ENCODE measurements around the gene SELENOK.

The SELENOK gene

DNA sequence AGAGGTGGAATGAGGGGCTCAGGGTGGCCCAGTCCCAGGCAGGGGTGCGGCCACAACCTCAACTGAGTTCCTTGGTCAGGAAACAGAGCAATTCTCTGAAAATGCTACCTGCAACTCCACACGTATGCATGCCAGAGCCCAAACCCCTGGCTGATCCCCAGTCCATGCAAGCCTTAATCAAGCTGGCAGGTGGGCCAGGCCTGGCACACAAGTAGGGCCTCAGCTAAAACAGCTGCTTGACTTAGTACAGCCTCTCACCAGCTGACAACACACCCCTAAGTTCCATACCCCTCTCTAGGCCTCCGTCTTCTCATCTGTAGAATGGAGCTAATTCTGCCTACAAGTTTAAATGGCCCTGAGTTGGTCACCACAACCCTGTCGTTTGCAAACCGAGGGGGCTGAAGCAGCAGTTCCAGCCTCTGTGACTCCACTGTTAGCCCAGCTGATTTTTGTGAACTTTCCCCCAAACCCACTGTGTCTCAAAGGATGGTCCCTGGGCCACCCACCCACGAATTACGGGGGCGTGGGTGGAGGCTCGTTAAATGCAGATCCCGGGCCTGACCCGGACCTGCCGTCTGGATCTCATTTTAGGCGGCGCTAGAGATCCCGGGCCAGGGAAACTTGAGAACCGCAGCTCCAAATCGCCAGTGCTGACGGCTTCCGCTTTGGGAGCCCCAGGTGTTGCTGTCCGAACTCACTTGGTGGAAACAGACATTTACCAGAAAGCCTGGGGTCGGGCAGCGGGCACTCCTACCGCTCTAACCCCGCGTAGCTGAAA, 46.4 kb downstream of the SELENOK start:
- Histone ChIP-seq H3K4me1 (ENCODE audit: low read depth, poor library complexity, severe bottlenecking) (no peaks in the 10 kb centered on the region), H3K27ac (no peak overlapping the region), H2AFZ (ENCODE audit: low read depth) (peak overlapping the region; percentile 38), H3K9ac (peak overlapping the region; percentile 32; the same call in 1 of the 2 replicates), H3K79me2 (ENCODE audit: insufficient read depth, low read depth) (no peaks in the 10 kb centered on the region), H3K4me3 (IDR thresholded peaks at IDR 0.05; ENCODE audit: insufficient read depth, low read depth, low read length) (no peak overlapping the region), H3K4me2 (peak overlapping the region; percentile 36), H3K36me3 (ENCODE audit: insufficient read depth) (no peaks in the 10 kb centered on the region), H3K27me3 (ENCODE audit: insufficient read depth, low read depth) (no peaks in the 10 kb centered on the region), H4K20me1 (ENCODE audit: insufficient read depth) (no peaks in the 10 kb centered on the region)
- TF ChIP-seq, protein P1, sequence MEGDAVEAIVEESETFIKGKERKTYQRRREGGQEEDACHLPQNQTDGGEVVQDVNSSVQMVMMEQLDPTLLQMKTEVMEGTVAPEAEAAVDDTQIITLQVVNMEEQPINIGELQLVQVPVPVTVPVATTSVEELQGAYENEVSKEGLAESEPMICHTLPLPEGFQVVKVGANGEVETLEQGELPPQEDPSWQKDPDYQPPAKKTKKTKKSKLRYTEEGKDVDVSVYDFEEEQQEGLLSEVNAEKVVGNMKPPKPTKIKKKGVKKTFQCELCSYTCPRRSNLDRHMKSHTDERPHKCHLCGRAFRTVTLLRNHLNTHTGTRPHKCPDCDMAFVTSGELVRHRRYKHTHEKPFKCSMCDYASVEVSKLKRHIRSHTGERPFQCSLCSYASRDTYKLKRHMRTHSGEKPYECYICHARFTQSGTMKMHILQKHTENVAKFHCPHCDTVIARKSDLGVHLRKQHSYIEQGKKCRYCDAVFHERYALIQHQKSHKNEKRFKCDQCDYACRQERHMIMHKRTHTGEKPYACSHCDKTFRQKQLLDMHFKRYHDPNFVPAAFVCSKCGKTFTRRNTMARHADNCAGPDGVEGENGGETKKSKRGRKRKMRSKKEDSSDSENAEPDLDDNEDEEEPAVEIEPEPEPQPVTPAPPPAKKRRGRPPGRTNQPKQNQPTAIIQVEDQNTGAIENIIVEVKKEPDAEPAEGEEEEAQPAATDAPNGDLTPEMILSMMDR (conservative IDR thresholded peaks at IDR 0.05; ENCODE audit: low read depth, low read length), result 0 out of 2 replicates have a peak, but pooled peaks have one; percentile 15

DNA sequence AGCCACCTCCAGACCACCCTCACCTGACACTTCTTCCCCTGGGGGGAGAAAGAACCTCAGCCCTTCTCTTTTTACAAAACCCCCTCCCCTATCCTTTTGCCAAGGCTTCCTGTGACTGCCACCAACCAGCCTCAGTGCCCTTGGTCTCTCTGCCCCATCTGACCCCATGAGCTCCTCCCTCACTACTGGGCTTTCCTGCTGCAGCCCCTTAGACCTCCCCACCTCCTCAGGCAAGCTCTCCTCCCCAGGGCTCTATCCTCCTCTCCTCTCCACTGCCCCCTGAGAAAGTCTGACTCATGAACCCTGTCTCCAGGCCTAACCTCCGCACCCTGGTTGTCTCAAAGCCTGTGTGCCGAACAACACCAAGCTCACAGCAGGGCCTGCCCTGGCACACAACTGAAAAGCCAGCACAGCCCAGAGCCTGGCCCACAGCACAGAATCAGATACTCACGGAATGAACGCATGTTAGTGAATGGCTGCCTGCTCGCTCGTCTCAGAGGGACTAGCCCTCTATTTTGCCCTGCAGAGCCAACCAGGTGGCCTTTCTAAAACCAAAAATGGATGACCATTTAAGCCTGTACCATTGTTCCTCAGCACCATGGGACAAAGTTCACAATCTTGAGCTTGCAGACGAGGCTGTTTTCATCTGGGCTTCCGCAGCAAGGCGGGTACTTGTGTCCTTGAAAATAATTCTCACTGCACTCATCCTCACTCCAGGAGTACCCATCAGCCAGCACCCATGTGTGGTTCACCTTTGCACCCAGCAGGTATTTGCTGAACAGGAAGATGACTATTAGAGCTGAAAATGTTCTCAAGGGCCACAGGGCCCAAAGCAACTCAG, 47.2 kb downstream of the SELENOK start:
- H3K27ac ChIP-seq, result no peak overlapping the region

DNA sequence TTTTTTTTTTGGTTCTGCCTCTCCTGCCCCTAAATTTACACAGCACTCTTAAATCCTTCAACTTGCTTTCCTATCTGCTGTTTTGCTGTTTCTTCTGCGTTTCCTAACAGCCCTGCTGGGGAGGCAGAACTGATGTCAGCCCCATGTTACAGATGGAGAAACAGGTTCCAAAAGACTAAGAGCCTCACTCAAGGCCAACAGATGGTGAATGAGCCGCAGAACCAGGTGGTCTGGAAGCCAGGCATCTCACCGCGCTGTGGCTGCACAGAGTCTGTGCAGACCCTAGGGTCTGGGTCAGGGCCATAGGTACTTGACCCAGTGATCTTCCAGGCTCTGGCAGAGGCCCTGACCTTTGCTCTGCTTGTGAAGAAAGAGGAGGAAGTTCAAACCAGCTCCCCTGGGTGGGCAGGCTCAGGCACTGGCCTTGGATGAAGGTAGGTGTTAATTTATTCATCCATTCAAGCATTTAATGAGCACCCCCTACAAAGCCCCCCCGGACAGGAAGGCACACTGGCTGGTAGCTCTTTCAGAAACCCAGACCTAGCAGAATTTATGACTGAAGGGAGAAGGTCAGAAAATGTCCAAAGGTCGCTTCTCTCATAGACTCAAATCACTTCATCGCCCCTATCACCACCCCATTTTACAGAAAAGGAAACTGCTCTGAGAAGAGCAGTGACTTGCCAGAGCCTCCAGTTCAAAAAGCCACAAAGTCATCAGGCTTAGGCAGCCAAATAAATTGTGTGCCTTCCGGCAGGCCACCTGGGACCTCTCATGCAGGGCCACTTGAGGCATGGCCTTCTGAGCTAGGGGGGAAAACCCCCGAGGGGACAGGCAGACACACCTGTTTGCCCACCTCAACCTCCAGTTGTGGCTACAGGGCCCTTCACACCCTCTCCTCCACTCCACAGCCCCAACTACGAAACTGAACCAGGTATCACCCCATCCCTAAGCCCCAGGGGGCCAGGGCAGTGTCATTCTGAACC, 48.2 kb downstream of the SELENOK start:
- H3K4me3 ChIP-seq (IDR thresholded peaks at IDR 0.05; ENCODE audit: insufficient read depth, low read depth, low read length), result no peak overlapping the region
- TF ChIP-seq, protein P1 (conservative IDR thresholded peaks at IDR 0.05; ENCODE audit: low read depth, low read length), result no peak
- H3K4me1 ChIP-seq (ENCODE audit: low read depth, poor library complexity, severe bottlenecking), result no peaks in the 10 kb centered on the region
- no peaks in the 10 kb centered on the region for H3K79me2 ChIP-seq (ENCODE audit: insufficient read depth, low read depth)
- no peak overlapping the region for H3K9ac ChIP-seq
- no peaks in the 10 kb centered on the region for H3K36me3 ChIP-seq (ENCODE audit: insufficient read depth)
- H3K27me3 ChIP-seq (ENCODE audit: insufficient read depth, low read depth), result no peaks in the 10 kb centered on the region
- H2AFZ ChIP-seq (ENCODE audit: low read depth), result no peak overlapping the region
- no peak overlapping the region for H3K27ac ChIP-seq
- H4K20me1 ChIP-seq (ENCODE audit: insufficient read depth), result no peaks in the 10 kb centered on the region
- H3K4me2 ChIP-seq, result no peak overlapping the region

More for the DNA sequence above, 47.2 kb downstream of the SELENOK start:
- Histone ChIP-seq H3K9ac (no peak overlapping the region), H3K36me3 (ENCODE audit: insufficient read depth) (no peaks in the 10 kb centered on the region), H3K27me3 (ENCODE audit: insufficient read depth, low read depth) (no peaks in the 10 kb centered on the region), H3K4me3 (IDR thresholded peaks at IDR 0.05; ENCODE audit: insufficient read depth, low read depth, low read length) (no peak overlapping the region), H3K4me1 (ENCODE audit: low read depth, poor library complexity, severe bottlenecking) (no peaks in the 10 kb centered on the region), H3K79me2 (ENCODE audit: insufficient read depth, low read depth) (no peaks in the 10 kb centered on the region), H3K4me2 (no peak overlapping the region), H4K20me1 (ENCODE audit: insufficient read depth) (no peaks in the 10 kb centered on the region), H2AFZ (ENCODE audit: low read depth) (no peak overlapping the region)
- TF ChIP-seq, protein P1 (conservative IDR thresholded peaks at IDR 0.05; ENCODE audit: low read depth, low read length), result no peak

All from KMS-11 (cell line).